OCI-LY3 (cell line): ENCODE results near the gene NAMPT.

Source experiments
- CTCF ChIP-seq: fragments of 200-600, 300-600 bp; sonication (generic); IDR thresholded peaks from 2 replicates; pipeline ENCODE4 v1.5.1; 2014; ENCODE audit warnings: antibody characterized with exemption, low read length, low read depth
- EZH2phosphoT487 ChIP-seq: fragments of 200-600 bp; shearing (Covaris generic); IDR thresholded peaks from 2 replicates; pipeline ENCODE4 v1.6.1; 2018; ENCODE audit warnings: antibody characterized with exemption, mixed run types, low read depth

- TF ChIP-seq CTCF: no peak
- no peak for TF ChIP-seq EZH2phosphoT487
These were observed 8.3 kb downstream of the NAMPT start for GRCh38 chr7:106276513-106276912.
